SK-N-SH (cell line): ENCODE measurements around the gene FBXL5. TPM values are rescaled to one million over a fixed set of nuclear protein-coding genes. Genes with fewer than 3 reads are reported as not detected.

Experiments used
- CTCF ChIA-PET: fragments of 300-600, 350-600 bp; formaldehyde crosslinking; extraction: SDS; loops from one replicate; lab custom pipeline; 2021; lab: Yijun Ruan, JAX
- POLR2A ChIA-PET: fragments of 350-600 bp; sonication (Branson Sonifier 250); formaldehyde crosslinking; extraction: SDS; loops from one replicate; lab custom pipeline; 2020; ENCODE audit warnings: antibody characterized with exemption, inconsistent platforms; lab: Yijun Ruan, JAX
- DNase-seq: peaks from one replicate; pipeline ENCODE4 v3.0.0; 2012
- H2AFZ ChIP-seq: fragments of 200-600 bp; sonication (generic); 2 replicates; pipeline ENCODE4 v1.8.1; 2016; ENCODE audit warnings: antibody characterized with exemption, mild to moderate bottlenecking, low read depth
- H3F3A ChIP-seq: fragments of 200-600 bp; sonication (generic); replicated peaks from 2 replicates; pipeline ENCODE3; 2016; ENCODE audit warnings: antibody characterized with exemption, mild to moderate bottlenecking; ENCODE audit not compliant: insufficient read depth
- H3K27ac ChIP-seq, 2 experiments: fragments of 200-500 bp in 1 of 2; fragments of 200-600 bp in 1 of 2; sonication (Bioruptor generic) in 1 of 2; sonication (generic), shearing (Covaris generic) in 1 of 2; 2 replicates each; pipeline versions ENCODE4 v1.5.1 to v1.6.1; 2014 to 2016; ENCODE audit warnings: low read depth in 2 of 2, inconsistent platforms in 1 of 2, low read length in 1 of 2, mild to moderate bottlenecking in 1 of 2, mixed read lengths in 1 of 2
- H3K27me3 ChIP-seq: fragments of 200-600 bp; sonication (generic), shearing (Covaris generic); 2 replicates; pipeline ENCODE4 v1.6.1; 2016; ENCODE audit warnings: mixed run types; ENCODE audit not compliant: insufficient read depth
- H3K36me3 ChIP-seq, 2 experiments: fragments of 200-500 bp in 1 of 2; fragments of 200-600 bp in 1 of 2; sonication (Bioruptor generic) in 1 of 2; sonication (generic) in 1 of 2; replicated peaks in 1 of 2; 2 replicates each; pipeline versions ENCODE3 to v1.5.1; 2014 to 2016; ENCODE audit warnings: low read length in 1 of 2, mild to moderate bottlenecking in 1 of 2; ENCODE audit not compliant: insufficient read depth in 2 of 2, control insufficient read depth in 1 of 2
- H3K4me1 ChIP-seq, 2 experiments: fragments of 200-500 bp in 1 of 2; fragments of 200-600 bp in 1 of 2; sonication (Bioruptor generic) in 1 of 2; sonication (generic), shearing (Covaris generic) in 1 of 2; 2 replicates each; pipeline versions ENCODE4 v1.5.1 to v1.6.1; 2014 to 2016; ENCODE audit warnings: low read depth in 1 of 2, low read length in 1 of 2, mixed run types in 1 of 2; ENCODE audit not compliant: insufficient read depth in 2 of 2, control insufficient read depth in 1 of 2
- H3K4me2 ChIP-seq: fragments of 200-600 bp; sonication (generic), shearing (Covaris generic); 2 replicates; pipeline ENCODE4 v1.6.1; 2017; ENCODE audit warnings: mixed run types
- H3K4me3 ChIP-seq, 2 experiments: fragments of 200-500 bp in 1 of 2; fragments of 200-600 bp in 1 of 2; sonication (Bioruptor generic) in 1 of 2; sonication (generic), shearing (Covaris generic) in 1 of 2; 2 replicates each; pipeline versions ENCODE4 v1.5.1 to v1.8.1; 2014 to 2016; ENCODE audit warnings: low read depth in 2 of 2, inconsistent platforms in 1 of 2, low read length in 1 of 2, mild to moderate bottlenecking in 1 of 2, mixed read lengths in 1 of 2, moderate library complexity in 1 of 2
- H3K79me2 ChIP-seq: fragments of 200-600 bp; sonication (generic); 2 replicates; pipeline ENCODE4 v1.8.1; 2017; ENCODE audit warnings: mild to moderate bottlenecking; ENCODE audit not compliant: insufficient read depth
- H3K9ac ChIP-seq: fragments of 200-600 bp; sonication (generic); 2 replicates; pipeline ENCODE4 v1.6.1; 2017; ENCODE audit warnings: mixed run types
- H3K9me2 ChIP-seq: fragments of 200-600 bp; sonication (generic); 2 replicates; pipeline ENCODE4 v1.6.1; 2017; ENCODE audit warnings: mixed run types
- H3K9me3 ChIP-seq: fragments of 200-600 bp; sonication (generic); 2 replicates; pipeline ENCODE4 v1.6.1; 2017; ENCODE audit warnings: mixed run types, mild to moderate bottlenecking, moderate library complexity
- H4K20me1 ChIP-seq: fragments of 200-600 bp; sonication (generic); 2 replicates; pipeline ENCODE4 v1.6.1; 2017; ENCODE audit warnings: mild to moderate bottlenecking, mixed run types; ENCODE audit not compliant: insufficient read depth
- CHD2 ChIP-seq: fragments of 150-350 bp; IDR thresholded peaks from 2 replicates; pipeline ENCODE4 v1.6.1; 2018; ENCODE audit warnings: low read length; ENCODE audit not compliant: partially characterized antibody
- ELF1 ChIP-seq: IDR thresholded peaks from 2 replicates; pipeline ENCODE4 v1.4.0; 2012
- EP300 ChIP-seq, 2 experiments: IDR thresholded peaks; 2 replicates each; pipeline versions ENCODE4 v1.4.0 to v1.6.1; 2012; ENCODE audit warnings: borderline replicate concordance in 1 of 2, low read depth in 1 of 2, low read length in 1 of 2
- EZH2phosphoT487 ChIP-seq: fragments of 200-600 bp; sonication (generic); IDR thresholded peaks from 2 replicates; pipeline ENCODE4 v1.6.1; 2017; ENCODE audit warnings: low read depth, mixed run types, mild to moderate bottlenecking, antibody characterized with exemption, moderate library complexity, borderline replicate concordance
- FOSL2 ChIP-seq: IDR thresholded peaks from 2 replicates; pipeline ENCODE4 v1.4.0; 2012; ENCODE audit warnings: low read depth, mild to moderate bottlenecking, moderate library complexity, borderline replicate concordance
- GABPA ChIP-seq: IDR thresholded peaks from 2 replicates; pipeline ENCODE4 v1.4.0; 2012; ENCODE audit warnings: low read depth, mild to moderate bottlenecking
- JUND ChIP-seq: IDR thresholded peaks from 2 replicates; pipeline ENCODE4 v1.4.0; 2012
- MXI1 ChIP-seq: IDR thresholded peaks from 2 replicates; pipeline ENCODE4 v1.6.1; 2012; ENCODE audit warnings: mild to moderate bottlenecking, low read depth, low read length, improper control_type of control experiment
- NFIC ChIP-seq: IDR thresholded peaks from 2 replicates; pipeline ENCODE4 v1.4.0; 2012; ENCODE audit warnings: borderline replicate concordance
- POLR2AphosphoS5 ChIP-seq: IDR thresholded peaks from 2 replicates; pipeline ENCODE4 v1.6.1; 2012; ENCODE audit warnings: low read depth, low read length
- RCOR1 ChIP-seq: fragments of 150-350 bp; IDR thresholded peaks from 2 replicates; pipeline ENCODE4 v1.6.1; 2017; ENCODE audit warnings: antibody characterized with exemption, low read length
- RFX5 ChIP-seq: IDR thresholded peaks from 2 replicates; pipeline ENCODE4 v1.6.1; 2012; ENCODE audit warnings: mild to moderate bottlenecking, improper control_type of control experiment, low read length
- TAF1 ChIP-seq: IDR thresholded peaks from 2 replicates; pipeline ENCODE4 v1.6.1; 2012; ENCODE audit warnings: low read depth, mild to moderate bottlenecking, low read length, moderate library complexity, borderline replicate concordance
- TEAD4 ChIP-seq: IDR thresholded peaks from 2 replicates; pipeline ENCODE4 v1.4.0; 2012; ENCODE audit warnings: mild to moderate bottlenecking, borderline replicate concordance; ENCODE audit not compliant: insufficient read depth
- YY1 ChIP-seq: IDR thresholded peaks from 2 replicates; pipeline ENCODE4 v1.4.0; 2012; ENCODE audit warnings: low read depth, mild to moderate bottlenecking
- WGBS: methylation state at CpG from one replicate; pipeline ENCODE4 v1.1.6; 2017; ENCODE audit warnings: low lambda C conversion rate; 5-methylcytosine and 5-hydroxymethylcytosine counted together
- polyA plus RNA-seq, 3 experiments: library from polyadenylated mRNA; depleted of rRNA; stranded (reverse); fragments of >200 nt; gene quantifications; 2 replicates each; pipeline ENCODE4 v1.2.3, GENCODE V29; 2012
- TF ChIP-seq, protein P1 (sequence below): IDR thresholded peaks from 2 replicates; pipeline ENCODE4 v1.4.0; 2012; ENCODE audit warnings: low read depth, borderline replicate concordance
- TF ChIP-seq, protein P2 (sequence below): fragments of 150-350 bp; IDR thresholded peaks from 2 replicates; pipeline ENCODE4 v1.6.1; 2016; ENCODE audit warnings: mild to moderate bottlenecking, low read depth, low read length
- TF ChIP-seq, protein P3 (sequence below): IDR thresholded peaks from 2 replicates; pipeline ENCODE4 v1.6.1; 2012; ENCODE audit warnings: mild to moderate bottlenecking, low read depth, low read length, moderate library complexity
- TF ChIP-seq, protein P4 (sequence below): IDR thresholded peaks from 2 replicates; pipeline ENCODE4 v1.4.0; 2012; ENCODE audit warnings: low read depth
- TF ChIP-seq, protein P5 (sequence below): fragments of 200-600 bp; sonication (generic); IDR thresholded peaks from 2 replicates; pipeline ENCODE4 v1.6.1; 2017; ENCODE audit warnings: antibody characterized with exemption, mild to moderate bottlenecking, moderate library complexity

The FBXL5 gene
- polyA plus RNA-seq, 1 of the 3 experiments (the other 2 are of a cell fraction): 13.5 TPM

DNA sequence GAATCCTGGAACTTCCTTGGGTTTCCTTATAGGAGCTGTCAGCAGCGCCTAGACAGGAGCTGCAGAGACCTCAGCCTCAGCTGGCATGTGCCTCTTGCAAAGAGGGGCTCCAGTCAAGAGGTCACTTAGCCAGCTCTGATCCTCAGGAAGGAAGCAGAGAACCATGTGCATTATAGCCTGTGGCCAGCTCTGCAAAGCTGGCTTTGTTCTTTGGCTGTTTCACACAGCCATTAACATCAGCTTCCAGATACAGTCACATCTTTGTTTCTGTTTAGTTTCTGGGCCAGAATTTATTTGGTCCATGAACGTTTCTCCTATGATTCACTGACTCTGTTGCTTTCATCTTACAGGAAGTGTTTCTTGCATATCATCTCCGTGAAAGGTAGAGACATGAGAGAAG, 93.0 kb downstream of the FBXL5 start:
- H3K9me2 ChIP-seq: no peaks in the 10 kb centered on the region
- no peaks in the 10 kb centered on the region for H3F3A ChIP-seq
- ChIA-PET POLR2A (no interaction called here), CTCF (no interaction called here)
- no peaks in the 10 kb centered on the region for H4K20me1 ChIP-seq
- H3K4me3 ChIP-seq: no peak overlapping the region
- H3K9me3 ChIP-seq: no peaks in the 10 kb centered on the region
- no peaks in the 10 kb centered on the region for H3K4me1 ChIP-seq
- no peak overlapping the region for H2AFZ ChIP-seq
- H3K4me2 ChIP-seq: no peak overlapping the region
- 83% methylated on average over 3 of the region's 3 CpGs for WGBS
- H3K36me3 ChIP-seq: peaks cover 13 to 25% of the 10 kb centered on the region in 2 experiments
- TF ChIP-seq JUND (no peak), CHD2 (no peak), TAF1 (no peak), NFIC (no peak), FOSL2 (no peak), MXI1 (no peak), EZH2phosphoT487 (no peak), EP300 (IDR thresholded peaks at IDR 0.05; ENCODE audit: borderline replicate concordance in 1 of 2, low read depth in 1 of 2, low read length in 1 of 2) (no peak), RFX5 (no peak), GABPA (no peak), YY1 (no peak), ELF1 (no peak), POLR2AphosphoS5 (no peak), TEAD4 (no peak), RCOR1 (no peak)
- TF ChIP-seq, protein P1, sequence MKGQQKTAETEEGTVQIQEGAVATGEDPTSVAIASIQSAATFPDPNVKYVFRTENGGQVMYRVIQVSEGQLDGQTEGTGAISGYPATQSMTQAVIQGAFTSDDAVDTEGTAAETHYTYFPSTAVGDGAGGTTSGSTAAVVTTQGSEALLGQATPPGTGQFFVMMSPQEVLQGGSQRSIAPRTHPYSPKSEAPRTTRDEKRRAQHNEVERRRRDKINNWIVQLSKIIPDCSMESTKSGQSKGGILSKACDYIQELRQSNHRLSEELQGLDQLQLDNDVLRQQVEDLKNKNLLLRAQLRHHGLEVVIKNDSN: no peak
- TF ChIP-seq, protein P2, sequence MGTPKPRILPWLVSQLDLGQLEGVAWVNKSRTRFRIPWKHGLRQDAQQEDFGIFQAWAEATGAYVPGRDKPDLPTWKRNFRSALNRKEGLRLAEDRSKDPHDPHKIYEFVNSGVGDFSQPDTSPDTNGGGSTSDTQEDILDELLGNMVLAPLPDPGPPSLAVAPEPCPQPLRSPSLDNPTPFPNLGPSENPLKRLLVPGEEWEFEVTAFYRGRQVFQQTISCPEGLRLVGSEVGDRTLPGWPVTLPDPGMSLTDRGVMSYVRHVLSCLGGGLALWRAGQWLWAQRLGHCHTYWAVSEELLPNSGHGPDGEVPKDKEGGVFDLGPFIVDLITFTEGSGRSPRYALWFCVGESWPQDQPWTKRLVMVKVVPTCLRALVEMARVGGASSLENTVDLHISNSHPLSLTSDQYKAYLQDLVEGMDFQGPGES: no peak
- TF ChIP-seq, protein P3, sequence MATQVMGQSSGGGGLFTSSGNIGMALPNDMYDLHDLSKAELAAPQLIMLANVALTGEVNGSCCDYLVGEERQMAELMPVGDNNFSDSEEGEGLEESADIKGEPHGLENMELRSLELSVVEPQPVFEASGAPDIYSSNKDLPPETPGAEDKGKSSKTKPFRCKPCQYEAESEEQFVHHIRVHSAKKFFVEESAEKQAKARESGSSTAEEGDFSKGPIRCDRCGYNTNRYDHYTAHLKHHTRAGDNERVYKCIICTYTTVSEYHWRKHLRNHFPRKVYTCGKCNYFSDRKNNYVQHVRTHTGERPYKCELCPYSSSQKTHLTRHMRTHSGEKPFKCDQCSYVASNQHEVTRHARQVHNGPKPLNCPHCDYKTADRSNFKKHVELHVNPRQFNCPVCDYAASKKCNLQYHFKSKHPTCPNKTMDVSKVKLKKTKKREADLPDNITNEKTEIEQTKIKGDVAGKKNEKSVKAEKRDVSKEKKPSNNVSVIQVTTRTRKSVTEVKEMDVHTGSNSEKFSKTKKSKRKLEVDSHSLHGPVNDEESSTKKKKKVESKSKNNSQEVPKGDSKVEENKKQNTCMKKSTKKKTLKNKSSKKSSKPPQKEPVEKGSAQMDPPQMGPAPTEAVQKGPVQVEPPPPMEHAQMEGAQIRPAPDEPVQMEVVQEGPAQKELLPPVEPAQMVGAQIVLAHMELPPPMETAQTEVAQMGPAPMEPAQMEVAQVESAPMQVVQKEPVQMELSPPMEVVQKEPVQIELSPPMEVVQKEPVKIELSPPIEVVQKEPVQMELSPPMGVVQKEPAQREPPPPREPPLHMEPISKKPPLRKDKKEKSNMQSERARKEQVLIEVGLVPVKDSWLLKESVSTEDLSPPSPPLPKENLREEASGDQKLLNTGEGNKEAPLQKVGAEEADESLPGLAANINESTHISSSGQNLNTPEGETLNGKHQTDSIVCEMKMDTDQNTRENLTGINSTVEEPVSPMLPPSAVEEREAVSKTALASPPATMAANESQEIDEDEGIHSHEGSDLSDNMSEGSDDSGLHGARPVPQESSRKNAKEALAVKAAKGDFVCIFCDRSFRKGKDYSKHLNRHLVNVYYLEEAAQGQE: no peak
- TF ChIP-seq, protein P4, sequence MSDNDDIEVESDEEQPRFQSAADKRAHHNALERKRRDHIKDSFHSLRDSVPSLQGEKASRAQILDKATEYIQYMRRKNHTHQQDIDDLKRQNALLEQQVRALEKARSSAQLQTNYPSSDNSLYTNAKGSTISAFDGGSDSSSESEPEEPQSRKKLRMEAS: no peak
- TF ChIP-seq, protein P5, sequence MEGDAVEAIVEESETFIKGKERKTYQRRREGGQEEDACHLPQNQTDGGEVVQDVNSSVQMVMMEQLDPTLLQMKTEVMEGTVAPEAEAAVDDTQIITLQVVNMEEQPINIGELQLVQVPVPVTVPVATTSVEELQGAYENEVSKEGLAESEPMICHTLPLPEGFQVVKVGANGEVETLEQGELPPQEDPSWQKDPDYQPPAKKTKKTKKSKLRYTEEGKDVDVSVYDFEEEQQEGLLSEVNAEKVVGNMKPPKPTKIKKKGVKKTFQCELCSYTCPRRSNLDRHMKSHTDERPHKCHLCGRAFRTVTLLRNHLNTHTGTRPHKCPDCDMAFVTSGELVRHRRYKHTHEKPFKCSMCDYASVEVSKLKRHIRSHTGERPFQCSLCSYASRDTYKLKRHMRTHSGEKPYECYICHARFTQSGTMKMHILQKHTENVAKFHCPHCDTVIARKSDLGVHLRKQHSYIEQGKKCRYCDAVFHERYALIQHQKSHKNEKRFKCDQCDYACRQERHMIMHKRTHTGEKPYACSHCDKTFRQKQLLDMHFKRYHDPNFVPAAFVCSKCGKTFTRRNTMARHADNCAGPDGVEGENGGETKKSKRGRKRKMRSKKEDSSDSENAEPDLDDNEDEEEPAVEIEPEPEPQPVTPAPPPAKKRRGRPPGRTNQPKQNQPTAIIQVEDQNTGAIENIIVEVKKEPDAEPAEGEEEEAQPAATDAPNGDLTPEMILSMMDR: no peak
- H3K27ac ChIP-seq: no peak overlapping the region
- H3K79me2 ChIP-seq: no peaks in the 10 kb centered on the region
- H3K27me3 ChIP-seq: no peaks in the 10 kb centered on the region
- no peak overlapping the region for H3K9ac ChIP-seq
- DNase-seq: no peak
